ENCODE measurements around the gene PUS3. TPM values are rescaled to one million over a fixed set of nuclear protein-coding genes. Genes with fewer than 3 reads are reported as not detected.

Gene PUS3, protein sequence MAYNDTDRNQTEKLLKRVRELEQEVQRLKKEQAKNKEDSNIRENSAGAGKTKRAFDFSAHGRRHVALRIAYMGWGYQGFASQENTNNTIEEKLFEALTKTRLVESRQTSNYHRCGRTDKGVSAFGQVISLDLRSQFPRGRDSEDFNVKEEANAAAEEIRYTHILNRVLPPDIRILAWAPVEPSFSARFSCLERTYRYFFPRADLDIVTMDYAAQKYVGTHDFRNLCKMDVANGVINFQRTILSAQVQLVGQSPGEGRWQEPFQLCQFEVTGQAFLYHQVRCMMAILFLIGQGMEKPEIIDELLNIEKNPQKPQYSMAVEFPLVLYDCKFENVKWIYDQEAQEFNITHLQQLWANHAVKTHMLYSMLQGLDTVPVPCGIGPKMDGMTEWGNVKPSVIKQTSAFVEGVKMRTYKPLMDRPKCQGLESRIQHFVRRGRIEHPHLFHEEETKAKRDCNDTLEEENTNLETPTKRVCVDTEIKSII
- 25.6 and 41.9 TPM in 2 replicates for polyA plus RNA-seq

DNA sequence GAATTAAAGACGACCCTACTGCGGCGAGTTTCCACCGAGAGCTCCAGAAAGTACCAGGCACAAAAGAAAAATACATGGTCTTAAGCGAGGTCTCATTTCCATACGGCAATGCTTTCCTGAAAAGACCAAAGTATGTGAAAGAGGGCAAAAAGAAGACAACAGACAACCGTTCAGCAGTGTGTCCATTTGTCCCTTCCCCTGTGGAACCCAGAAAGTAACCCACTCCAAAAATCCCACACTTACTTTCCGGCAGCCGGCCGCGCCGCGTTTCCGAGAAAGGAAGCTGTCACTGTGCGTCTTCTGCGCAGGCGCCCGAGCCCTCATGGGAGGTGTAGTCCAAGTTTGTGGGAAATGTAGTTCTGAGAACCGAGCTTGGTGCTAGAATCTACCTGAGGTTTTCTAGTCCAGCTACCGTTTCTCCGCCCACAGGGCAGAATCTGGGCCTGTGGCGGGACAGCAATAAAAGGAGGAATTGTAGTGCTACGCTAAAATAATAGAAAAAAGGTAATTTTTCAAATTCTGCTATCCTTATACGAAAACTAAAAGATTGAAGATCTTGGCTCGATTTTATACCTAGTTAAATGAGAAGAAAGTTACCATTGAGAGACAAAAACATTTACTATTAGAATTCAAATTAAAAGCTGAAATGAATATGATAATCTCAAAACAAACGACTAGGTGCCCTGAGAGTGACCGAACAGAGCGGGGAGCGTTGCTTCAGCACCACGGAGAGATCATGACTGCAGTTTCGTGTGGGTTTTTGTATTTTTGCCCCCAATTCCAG lies at the start of gene PUS3:
PUS3 (minus strand) TSS at position 280 of the 784 bp plus-strand sequence. CDS start 6,922 bp downstream, outside the sequence.

DNA sequence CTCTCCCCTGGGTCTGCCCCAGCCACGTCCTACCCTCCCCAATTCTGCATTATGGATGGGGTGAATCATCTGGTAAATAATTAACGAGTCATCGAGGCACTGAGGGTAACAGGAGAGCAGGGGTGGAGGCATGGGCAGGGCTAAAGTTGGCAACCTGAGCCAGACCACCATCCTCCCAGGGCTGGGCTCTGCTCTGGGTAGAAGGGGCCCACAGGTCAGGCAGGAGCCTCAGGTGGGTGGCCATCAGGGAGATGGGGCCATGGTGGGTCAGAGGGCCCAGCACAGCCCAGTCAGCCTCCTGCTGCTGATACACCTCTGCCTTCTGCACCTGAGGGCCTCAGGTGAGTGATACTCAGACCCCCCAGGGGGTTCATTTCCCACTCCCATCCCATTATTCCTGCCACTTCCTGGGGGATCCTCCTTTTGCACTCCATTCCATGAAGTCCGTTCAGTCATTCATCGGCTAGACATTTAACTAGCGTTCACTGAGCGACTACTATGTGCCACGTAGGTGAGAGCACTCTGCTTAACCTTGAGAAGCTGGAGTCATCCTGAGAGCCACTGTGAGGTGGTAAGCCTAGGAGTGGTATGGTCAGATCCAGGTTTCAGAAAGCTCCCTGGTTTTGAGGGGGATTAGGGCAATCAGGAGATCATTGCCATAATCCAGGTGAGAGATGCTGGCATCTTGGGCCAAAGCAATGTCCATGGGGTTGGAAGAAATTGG lies 43.0 kb upstream of the PUS3 start, which contains the start of gene VSIG10L2:
VSIG10L2 (plus strand) TSS at position 248 of the 724 bp plus-strand sequence; CDS start at position 260, 12 bp downstream.

DNA sequence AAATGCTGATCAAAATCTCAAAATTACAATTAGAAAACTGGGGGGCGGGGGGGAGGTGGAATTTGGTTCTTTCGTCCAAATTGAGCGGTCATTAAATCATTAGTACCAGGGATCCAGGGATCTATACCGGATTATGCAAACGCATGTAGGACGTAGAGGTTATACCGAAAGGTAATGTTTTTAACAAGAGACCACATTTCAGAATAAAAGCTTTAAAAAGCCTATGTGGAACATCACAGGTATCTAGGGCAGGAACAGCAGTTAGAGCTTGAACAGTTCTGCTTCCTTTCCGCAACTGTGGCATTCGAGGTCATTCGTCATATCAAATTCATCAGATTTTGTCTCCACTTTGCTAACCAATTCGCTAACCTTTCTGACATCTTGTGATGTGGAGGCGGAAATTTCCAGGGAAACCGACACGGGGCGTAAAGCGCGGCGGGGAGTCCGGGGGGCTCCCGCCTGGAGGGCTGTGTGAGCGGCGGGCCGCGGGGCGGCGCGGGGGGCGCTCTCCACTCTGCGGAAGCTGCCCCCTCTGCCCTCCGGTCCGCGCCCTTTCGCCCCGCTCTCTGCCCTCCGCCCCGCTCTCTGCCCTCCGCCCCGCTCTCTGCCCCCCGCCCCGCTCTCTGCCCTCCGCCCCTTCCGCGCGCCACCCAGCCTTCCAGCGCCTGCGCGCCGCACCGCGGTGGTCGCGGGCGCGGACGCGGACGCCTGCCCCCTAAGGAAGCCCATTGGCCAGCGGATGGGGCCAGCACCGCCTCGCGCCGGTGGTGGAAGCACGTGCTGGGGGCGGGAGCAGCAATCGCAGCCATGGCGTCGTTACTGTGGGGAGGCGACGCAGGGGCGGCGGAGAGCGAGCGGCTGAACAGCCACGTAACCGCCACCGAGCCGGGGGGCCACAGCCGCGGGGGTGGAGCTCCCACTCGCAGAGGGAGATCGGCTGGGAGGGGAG lies 979 bp upstream of the PUS3 start, which contains the start of gene DDX25:
DDX25 (plus strand) TSS at position 798 of the 949 bp plus-strand sequence; CDS start at position 808, 10 bp downstream.

DNA sequence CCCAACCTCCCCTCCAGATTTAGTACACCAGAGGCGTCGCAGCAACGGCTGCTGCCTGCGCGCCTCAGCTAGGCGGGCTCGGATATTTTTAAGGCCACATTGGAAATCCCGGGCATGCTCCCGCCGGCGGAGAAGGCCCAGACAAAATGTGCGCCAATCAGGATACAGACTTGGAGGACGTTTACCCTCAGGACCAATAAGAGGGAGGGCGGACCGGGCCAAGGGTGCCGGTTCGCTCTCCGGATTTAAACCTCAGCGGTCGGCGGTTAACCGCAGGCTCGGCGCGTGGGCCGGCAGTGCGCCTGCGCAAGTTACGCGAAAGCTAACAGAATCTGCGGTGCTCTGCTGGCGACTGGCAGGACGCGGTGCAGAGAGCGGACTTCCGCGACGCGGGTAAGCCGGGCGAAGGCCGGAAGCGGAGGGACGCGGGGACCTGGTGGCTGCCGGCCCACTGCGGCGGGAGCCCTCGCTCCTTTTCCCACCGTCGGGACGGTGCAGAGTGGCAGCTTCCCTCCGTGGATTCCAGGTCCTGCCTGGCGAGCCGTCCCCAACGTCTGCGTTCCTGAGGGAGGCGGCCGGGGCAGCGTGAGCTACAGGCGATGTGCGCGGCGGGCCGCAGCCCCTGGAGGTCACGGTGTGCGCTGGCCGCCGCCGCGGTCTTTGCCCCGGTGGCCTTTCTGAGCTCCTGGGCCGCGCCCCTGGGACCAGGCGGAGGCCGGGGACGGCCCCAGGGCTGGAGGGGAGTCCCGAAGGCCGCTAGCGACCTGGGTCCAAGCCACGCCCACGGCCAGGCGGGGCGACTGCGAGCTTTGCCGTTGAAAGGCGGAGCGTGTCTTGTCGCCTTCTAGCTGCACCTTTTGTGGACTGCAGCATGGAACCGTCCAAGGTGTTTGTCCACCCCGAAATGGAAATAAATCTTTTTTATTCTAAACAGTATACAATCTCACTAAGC lies 15.4 kb downstream of the PUS3 start, which contains the start of gene HYLS1:
HYLS1 (plus strand) TSS at position 296 of the 952 bp plus-strand sequence. CDS start 11,701 bp downstream, outside the sequence.

Other genes with a start within 250 kb of the PUS3 start
- 0.56 and 2.2 TPM in 2 replicates for gene ACRV1, start 222.4 kb downstream of the PUS3 start, polyA plus RNA-seq
- not detected in 2 replicates for gene PATE1, start 156.9 kb downstream of the PUS3 start, polyA plus RNA-seq
- gene PATE2, start 124.4 kb downstream of the PUS3 start, polyA plus RNA-seq: not detected in 2 replicates
- not detected in 2 replicates for gene PATE3, start 115.1 kb downstream of the PUS3 start, polyA plus RNA-seq
- not detected in 2 replicates for gene PATE4, start 69.9 kb downstream of the PUS3 start, polyA plus RNA-seq
- gene HYLS1, start 15.5 kb downstream of the PUS3 start, polyA plus RNA-seq: 12.5 and 15.8 TPM in 2 replicates
- 58.7 and 59.3 TPM in 2 replicates for gene DDX25, start 1.3 kb upstream of the PUS3 start, polyA plus RNA-seq
- gene VSIG10L2, start 42.8 kb upstream of the PUS3 start, polyA plus RNA-seq: not detected in 2 replicates
- gene CDON, start 159.7 kb upstream of the PUS3 start, polyA plus RNA-seq: 0.55 and 2.4 TPM in 2 replicates

Measured in Purkinje cell (primary cell).